SK-N-SH treated with all-trans-retinoic acid at 6 μM for 48 hours (cell line): ENCODE measurements around the gene HSF2BP.
"Not testable (repeated sequence)": the region's sequence is repeated elsewhere in the genome, so short reads cannot be mapped to it uniquely, and the experiment has no call there.

Experiments used
- BACH2 ChIP-seq: fragments of 250-450 bp; sonication (Bioruptor Pico); IDR thresholded peaks from 2 replicates; pipeline ENCODE4 v1.9.0; 2021; ENCODE audit warnings: mild to moderate bottlenecking, borderline replicate concordance
- CREB5 ChIP-seq: fragments of 250-450 bp; sonication (Bioruptor Pico); IDR thresholded peaks from 2 replicates; pipeline ENCODE4 v1.5.1; 2020; ENCODE audit warnings: low read depth, mild to moderate bottlenecking, moderate library complexity
- CSRNP3 ChIP-seq: fragments of 250-450 bp; sonication (Bioruptor Pico); IDR thresholded peaks from 2 replicates; pipeline ENCODE4 v1.5.1; 2021; ENCODE audit warnings: mild to moderate bottlenecking, moderate library complexity
- ESRRG ChIP-seq: fragments of 250-450 bp; sonication (Bioruptor Pico); IDR thresholded peaks from 2 replicates; pipeline ENCODE4 v1.6.1; 2021; ENCODE audit warnings: mild to moderate bottlenecking
- GLIS3 ChIP-seq: fragments of 250-450 bp; sonication (Bioruptor Pico); IDR thresholded peaks from 2 replicates; pipeline ENCODE4 v1.5.0; 2020; ENCODE audit warnings: mild to moderate bottlenecking, moderate library complexity
- PATZ1 ChIP-seq: fragments of 250-450 bp; sonication (Bioruptor Pico); IDR thresholded peaks from 2 replicates; pipeline ENCODE4 v1.8.0; 2020; ENCODE audit warnings: mild to moderate bottlenecking, moderate library complexity, borderline replicate concordance
- RARB ChIP-seq: fragments of 250-450 bp; sonication (Bioruptor Pico); IDR thresholded peaks from 2 replicates; pipeline ENCODE4 v1.8.0; 2021; ENCODE audit warnings: mild to moderate bottlenecking, moderate library complexity
- TSHZ2 ChIP-seq: fragments of 250-450 bp; sonication (Bioruptor Pico); IDR thresholded peaks from 2 replicates; pipeline ENCODE4 v1.5.0; 2020; ENCODE audit warnings: mild to moderate bottlenecking, moderate library complexity
- ZFP3 ChIP-seq: fragments of 250-450 bp; sonication (Bioruptor Pico); IDR thresholded peaks from 2 replicates; pipeline ENCODE4 v1.5.0; 2020; ENCODE audit warnings: mild to moderate bottlenecking, moderate library complexity
- ZFP30 ChIP-seq: fragments of 450-650 bp; formaldehyde crosslinking; IDR thresholded peaks from 2 replicates; pipeline ENCODE4 v1.5.0; 2022; ENCODE audit warnings: mild to moderate bottlenecking, moderate library complexity
- ZNF565 ChIP-seq: fragments of 450-650 bp; formaldehyde crosslinking; conservative IDR thresholded peaks from 2 replicates; pipeline ENCODE4 v1.5.0; 2020; ENCODE audit warnings: low read depth, mild to moderate bottlenecking, moderate library complexity
- ZNF70 ChIP-seq: fragments of 450-650 bp; formaldehyde crosslinking; IDR thresholded peaks from 2 replicates; pipeline ENCODE4 v1.5.0; 2020; ENCODE audit warnings: mild to moderate bottlenecking, moderate library complexity
- ZNF8 ChIP-seq: fragments of 450-650 bp; formaldehyde crosslinking; IDR thresholded peaks from 2 replicates; pipeline ENCODE4 v1.5.0; 2020; ENCODE audit warnings: mild to moderate bottlenecking, moderate library complexity
- TF ChIP-seq, protein P1 (sequence below): fragments of 250-450 bp; sonication (Bioruptor Pico); IDR thresholded peaks from 2 replicates; pipeline ENCODE4 v1.8.0; 2021; ENCODE audit warnings: low read depth, mild to moderate bottlenecking, moderate library complexity, borderline replicate concordance

- TF ChIP-seq BACH2; ZNF565 (CRISPR knock-in tag); ZNF8 (CRISPR knock-in tag); ZFP3 (CRISPR knock-in tag); CREB5 (CRISPR knock-in tag); ESRRG; ZNF70 (CRISPR knock-in tag); TSHZ2 (CRISPR knock-in tag); PATZ1 (CRISPR knock-in tag); RARB (CRISPR knock-in tag); GLIS3 (CRISPR knock-in tag); CSRNP3 (CRISPR knock-in tag); ZFP30 (CRISPR knock-in tag): not testable (repeated sequence)
- TF ChIP-seq, protein P1, sequence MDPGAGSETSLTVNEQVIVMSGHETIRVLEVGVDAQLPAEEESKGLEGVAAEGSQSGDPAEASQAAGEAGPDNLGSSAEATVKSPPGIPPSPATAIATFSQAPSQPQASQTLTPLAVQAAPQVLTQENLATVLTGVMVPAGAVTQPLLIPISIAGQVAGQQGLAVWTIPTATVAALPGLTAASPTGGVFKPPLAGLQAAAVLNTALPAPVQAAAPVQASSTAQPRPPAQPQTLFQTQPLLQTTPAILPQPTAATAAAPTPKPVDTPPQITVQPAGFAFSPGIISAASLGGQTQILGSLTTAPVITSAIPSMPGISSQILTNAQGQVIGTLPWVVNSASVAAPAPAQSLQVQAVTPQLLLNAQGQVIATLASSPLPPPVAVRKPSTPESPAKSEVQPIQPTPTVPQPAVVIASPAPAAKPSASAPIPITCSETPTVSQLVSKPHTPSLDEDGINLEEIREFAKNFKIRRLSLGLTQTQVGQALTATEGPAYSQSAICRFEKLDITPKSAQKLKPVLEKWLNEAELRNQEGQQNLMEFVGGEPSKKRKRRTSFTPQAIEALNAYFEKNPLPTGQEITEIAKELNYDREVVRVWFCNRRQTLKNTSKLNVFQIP (CRISPR knock-in tag) = not testable (repeated sequence)
Measured at GRCh38 chr21:43510669-43511068, 148.6 kb downstream of the HSF2BP start.
